ENCODE results near the gene CPNE2.
A peak's percentile ranks its signal among the peaks of the same experiment; 100 is the strongest.
"Not testable (repeated sequence)": the region's sequence is repeated elsewhere in the genome, so short reads cannot be mapped to it uniquely, and the experiment has no call there.

CPNE2 gene

DNA sequence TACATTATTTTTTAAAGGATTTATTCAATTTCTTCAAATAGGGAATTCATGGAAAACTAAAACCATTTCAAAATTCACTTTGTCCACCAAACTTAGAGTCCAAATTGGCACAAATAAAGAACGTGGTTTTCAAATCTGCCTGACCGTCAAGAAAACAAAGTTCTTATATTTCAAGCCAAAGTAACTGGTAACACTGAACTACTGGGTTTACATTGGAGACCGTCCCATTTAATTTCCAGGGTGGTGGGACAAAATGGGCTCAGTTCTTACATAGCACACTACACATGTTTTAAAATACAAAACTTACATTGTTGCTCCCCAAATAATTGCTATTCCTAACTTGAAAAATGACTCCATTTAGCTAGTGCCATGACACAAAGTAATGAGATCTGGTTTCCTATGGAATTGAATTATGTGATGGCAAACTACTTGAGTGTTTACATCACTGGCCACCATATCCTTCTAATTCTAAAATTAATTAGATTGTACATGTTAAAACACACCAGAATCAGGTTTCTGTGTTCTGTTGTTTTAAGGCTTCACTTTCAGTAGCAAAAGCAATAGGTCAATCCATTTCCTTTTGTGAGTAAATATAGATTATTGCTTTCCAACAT lies 86.9 kb downstream of the CPNE2 start:
- H3K27me3 ChIP-seq (ENCODE audit: control insufficient read depth, insufficient read depth, low read length, poor library complexity, severe bottlenecking): no peaks in the 10 kb centered on the region
- H3K27ac ChIP-seq (ENCODE audit: insufficient read depth, low read depth, low read length, poor library complexity, severe bottlenecking): no peak overlapping the region
- H3K4me3 ChIP-seq (ENCODE audit: insufficient read depth, low read depth, low read length): no peak overlapping the region
- H3K36me3 ChIP-seq (ENCODE audit: control insufficient read depth, insufficient read depth, low read length): no peaks in the 10 kb centered on the region
- H3K9me3 ChIP-seq (ENCODE audit: control insufficient read depth, low read length): peaks cover under 1% of the 10 kb centered on the region
- WGBS, 2 experiments: 91% methylated on average over 3 of the region's 3 CpGs
- peaks cover under 1% of the 10 kb centered on the region for H3K4me1 ChIP-seq (ENCODE audit: control insufficient read depth, insufficient read depth, low read length)

DNA sequence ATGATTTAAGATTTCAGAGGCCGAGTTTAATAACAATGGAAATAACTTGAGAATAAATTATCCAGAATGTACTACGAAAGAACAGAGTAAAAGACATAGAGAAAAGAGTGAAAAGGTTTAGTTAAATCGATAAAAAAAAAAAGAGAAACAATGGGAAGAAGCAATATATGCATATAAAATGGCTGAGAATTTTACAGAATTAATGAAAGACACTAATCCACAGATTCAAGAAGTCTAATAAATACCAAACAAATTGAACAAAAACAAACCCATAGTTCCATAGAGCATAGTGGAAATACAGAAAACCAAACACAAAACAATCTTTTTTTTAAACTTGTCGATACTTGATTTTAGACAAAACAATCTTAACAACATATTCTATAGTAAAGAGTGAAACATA lies 91.7 kb downstream of the CPNE2 start:
- H3K4me3 ChIP-seq (ENCODE audit: insufficient read depth, low read depth, low read length): peak overlapping the region; percentile 99
- H3K4me1 ChIP-seq (ENCODE audit: control insufficient read depth, insufficient read depth, low read length): peaks cover 15% of the 10 kb centered on the region
- no peaks in the 10 kb centered on the region for H3K27me3 ChIP-seq (ENCODE audit: control insufficient read depth, insufficient read depth, low read length, poor library complexity, severe bottlenecking)
- no peak overlapping the region for H3K27ac ChIP-seq (ENCODE audit: insufficient read depth, low read depth, low read length, poor library complexity, severe bottlenecking)
- H3K9me3 ChIP-seq (ENCODE audit: control insufficient read depth, low read length): peaks cover 2% of the 10 kb centered on the region
- 93 to 97% methylated on average over 3 of the region's 4 CpGs for WGBS, 2 experiments
- no peaks in the 10 kb centered on the region for H3K36me3 ChIP-seq (ENCODE audit: control insufficient read depth, insufficient read depth, low read length)

DNA sequence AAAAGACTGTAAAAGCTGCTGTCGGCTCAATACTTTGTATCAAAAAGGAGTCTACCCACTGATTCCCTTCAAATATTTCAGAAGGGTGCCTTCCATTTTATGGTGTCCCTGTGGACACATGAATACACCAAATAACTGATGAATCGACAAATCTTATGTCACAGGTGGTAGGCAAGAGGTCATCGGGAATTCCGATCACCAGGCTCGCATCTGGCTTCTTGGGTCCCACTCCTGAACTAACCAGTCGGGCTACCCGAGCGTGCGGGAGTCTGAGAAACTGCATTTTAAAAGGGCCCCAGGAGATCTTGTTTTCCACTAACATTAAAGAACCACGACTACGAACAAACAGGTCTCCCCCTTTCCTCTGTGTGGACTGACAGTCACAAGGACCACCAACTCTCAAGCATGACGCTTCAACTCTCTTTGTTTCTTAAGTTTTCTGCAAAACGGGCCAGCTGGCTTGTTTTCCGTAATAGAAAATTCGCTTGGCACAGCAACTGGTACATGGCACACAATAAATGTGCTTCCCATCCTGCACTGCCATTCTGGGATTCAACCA lies 92.6 kb downstream of the CPNE2 start:
- H3K36me3 ChIP-seq (ENCODE audit: control insufficient read depth, insufficient read depth, low read length): no peaks in the 10 kb centered on the region
- WGBS, 2 experiments: 27% methylated on average over 15 of the region's 15 CpGs
- peaks cover 15% of the 10 kb centered on the region for H3K4me1 ChIP-seq (ENCODE audit: control insufficient read depth, insufficient read depth, low read length)
- no peak overlapping the region for H3K27ac ChIP-seq (ENCODE audit: insufficient read depth, low read depth, low read length, poor library complexity, severe bottlenecking)
- peaks cover 2% of the 10 kb centered on the region for H3K9me3 ChIP-seq (ENCODE audit: control insufficient read depth, low read length)
- no peaks in the 10 kb centered on the region for H3K27me3 ChIP-seq (ENCODE audit: control insufficient read depth, insufficient read depth, low read length, poor library complexity, severe bottlenecking)
- peak overlapping the region; percentile 99 for H3K4me3 ChIP-seq (ENCODE audit: insufficient read depth, low read depth, low read length)

DNA sequence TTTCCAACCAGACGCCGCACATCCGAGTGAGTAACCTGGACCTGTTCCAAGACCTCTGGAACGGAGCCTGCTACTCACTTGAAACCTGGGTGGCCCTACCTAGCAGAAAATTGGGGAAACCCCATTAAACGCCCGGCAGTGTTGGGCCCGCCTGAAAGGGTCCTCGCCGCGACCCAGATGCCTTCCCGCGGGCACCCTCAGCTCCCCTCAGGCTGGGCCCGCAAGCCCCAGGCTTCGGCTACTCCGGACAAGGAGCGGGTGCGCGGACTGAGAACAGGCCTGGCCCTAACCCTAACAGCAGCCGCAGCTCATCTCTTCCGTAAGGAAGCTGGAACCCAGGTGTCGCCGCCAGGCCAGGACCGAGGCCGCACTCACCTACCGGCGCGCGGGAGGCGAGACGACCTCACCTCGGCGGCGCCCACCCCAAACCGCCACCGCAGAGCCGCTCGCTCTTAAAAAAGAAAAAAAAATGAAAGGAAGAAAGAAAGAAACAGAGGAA lies 93.1 kb downstream of the CPNE2 start:
- Histone ChIP-seq H3K27me3 (ENCODE audit: control insufficient read depth, insufficient read depth, low read length, poor library complexity, severe bottlenecking) (no peaks in the 10 kb centered on the region), H3K36me3 (ENCODE audit: control insufficient read depth, insufficient read depth, low read length) (no peaks in the 10 kb centered on the region), H3K4me3 (ENCODE audit: insufficient read depth, low read depth, low read length) (peak overlapping the region; percentile 99), H3K9me3 (ENCODE audit: control insufficient read depth, low read length) (peaks cover 2% of the 10 kb centered on the region), H3K4me1 (ENCODE audit: control insufficient read depth, insufficient read depth, low read length) (peaks cover 15% of the 10 kb centered on the region), H3K27ac (ENCODE audit: insufficient read depth, low read depth, low read length, poor library complexity, severe bottlenecking) (peak overlapping the region; percentile 52)
- 1% methylated on average over 37 of the region's 37 CpGs for WGBS, 2 experiments

DNA sequence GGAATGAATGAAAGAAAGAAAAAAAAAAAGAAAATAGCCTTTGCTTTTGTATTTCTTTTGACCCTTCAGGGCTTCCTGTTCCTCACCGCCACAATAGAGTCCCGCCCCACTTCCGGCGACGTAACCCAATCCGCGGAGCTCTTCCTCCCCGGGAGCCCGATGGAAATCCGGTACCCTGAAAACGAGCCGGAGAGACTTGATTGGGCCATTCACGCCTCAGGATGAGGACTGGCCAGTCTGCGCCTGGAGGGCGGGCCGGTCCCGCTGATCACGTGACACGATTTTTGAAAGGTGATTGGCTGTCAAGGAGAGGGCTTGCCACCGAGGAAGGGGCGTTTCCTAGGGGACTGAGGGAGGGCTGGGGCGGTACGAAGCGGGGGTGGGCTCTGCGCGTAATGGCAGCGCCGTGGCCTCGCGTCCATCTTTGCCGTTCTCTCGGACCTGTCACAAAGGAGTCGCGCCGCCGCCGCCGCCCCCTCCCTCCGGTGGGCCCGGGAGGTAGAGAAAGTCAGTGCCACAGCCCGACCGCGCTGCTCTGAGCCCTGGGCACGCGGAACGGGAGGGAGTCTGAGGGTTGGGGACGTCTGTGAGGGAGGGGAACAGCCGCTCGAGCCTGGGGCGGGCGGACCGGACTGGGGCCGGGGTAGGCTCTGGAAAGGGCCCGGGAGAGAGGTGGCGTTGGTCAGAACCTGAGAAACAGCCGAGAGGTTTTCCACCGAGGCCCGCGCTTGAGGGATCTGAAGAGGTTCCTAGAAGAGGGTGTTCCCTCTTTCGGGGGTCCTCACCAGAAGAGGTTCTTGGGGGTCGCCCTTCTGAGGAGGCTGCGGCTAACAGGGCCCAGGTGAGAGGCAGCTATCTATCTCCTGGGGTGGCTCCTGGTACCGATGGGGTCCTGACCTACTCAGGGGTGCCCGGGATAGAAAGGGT lies 93.8 kb downstream of the CPNE2 start, which contains the start of the genes PSME3IP1 and RSPRY1:
TSS of gene PSME3IP1 (minus strand) at position 95 of the 927 bp plus-strand sequence. CDS start 12,185 bp downstream, outside the sequence.
TSS of gene RSPRY1 (plus strand) at position 385 of the 927 bp plus-strand sequence. CDS start 18,330 bp downstream, outside the sequence.
- no peaks in the 10 kb centered on the region for H3K27me3 ChIP-seq (ENCODE audit: control insufficient read depth, insufficient read depth, low read length, poor library complexity, severe bottlenecking)
- peaks cover 2% of the 10 kb centered on the region for H3K9me3 ChIP-seq (ENCODE audit: control insufficient read depth, low read length)
- peak within 1 kb of the TSS; percentile 99 for H3K4me3 ChIP-seq (ENCODE audit: insufficient read depth, low read depth, low read length)
- peak within 1 kb of the TSS; percentile 75 for H3K27ac ChIP-seq (ENCODE audit: insufficient read depth, low read depth, low read length, poor library complexity, severe bottlenecking)
- 0% methylated on average over 64 of the region's 64 CpGs for WGBS, 2 experiments
- peaks cover 15% of the 10 kb centered on the region for H3K4me1 ChIP-seq (ENCODE audit: control insufficient read depth, insufficient read depth, low read length)
- no peaks in the 10 kb centered on the region for H3K36me3 ChIP-seq (ENCODE audit: control insufficient read depth, insufficient read depth, low read length)

DNA sequence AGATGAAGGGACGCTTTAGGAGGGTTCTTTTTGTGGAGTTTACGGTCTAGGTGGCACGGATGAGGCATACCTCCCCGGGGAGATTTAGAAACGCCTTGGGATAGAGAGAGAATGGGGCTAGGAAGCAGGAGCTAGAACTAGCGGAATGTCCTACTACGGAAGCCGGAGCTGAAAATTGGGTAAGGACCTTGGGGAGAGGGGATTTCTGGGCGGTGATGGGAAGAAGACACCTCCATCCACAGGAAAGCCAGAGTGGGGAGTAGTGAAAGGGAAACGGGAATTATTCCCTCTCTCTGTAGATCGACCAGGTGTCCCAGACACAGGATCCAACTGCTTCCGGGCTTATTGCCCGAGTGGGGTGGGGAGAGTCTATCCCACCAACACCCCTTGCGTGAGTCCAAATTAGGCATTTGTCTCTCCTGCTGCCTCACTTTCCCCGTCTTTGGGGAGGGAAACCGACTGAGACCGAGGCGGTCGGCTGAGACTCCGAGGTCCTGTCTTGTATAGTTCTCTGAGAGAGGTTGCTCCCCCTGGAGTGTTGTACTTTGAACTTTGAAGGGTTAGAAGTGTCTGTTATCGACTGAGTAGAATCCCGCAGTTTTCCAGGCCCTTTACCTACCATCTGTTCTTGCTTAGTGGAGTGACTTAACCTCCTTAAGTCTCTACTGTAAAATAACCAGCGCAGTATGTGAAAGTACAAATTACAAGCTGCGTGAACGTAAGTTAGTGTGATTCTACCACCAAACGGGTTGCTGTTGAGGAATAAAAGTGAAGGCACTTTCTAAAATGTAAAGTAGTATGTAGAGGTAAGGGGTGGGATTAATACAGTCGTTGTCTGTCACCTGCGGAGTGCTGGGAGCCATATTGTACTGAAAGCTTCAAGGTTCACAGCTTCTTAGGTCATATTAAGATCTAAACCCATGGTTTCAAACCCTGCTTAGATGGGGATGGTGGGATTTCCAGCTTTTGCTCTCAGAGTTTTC lies 94.8 kb downstream of the CPNE2 start:
- WGBS, 2 experiments: 4 to 6% methylated on average over 28 of the region's 28 CpGs
- no peak overlapping the region for H3K27ac ChIP-seq (ENCODE audit: insufficient read depth, low read depth, low read length, poor library complexity, severe bottlenecking)
- H3K4me1 ChIP-seq (ENCODE audit: control insufficient read depth, insufficient read depth, low read length): peaks cover 15% of the 10 kb centered on the region
- H3K9me3 ChIP-seq (ENCODE audit: control insufficient read depth, low read length): peaks cover 2% of the 10 kb centered on the region
- H3K4me3 ChIP-seq (ENCODE audit: insufficient read depth, low read depth, low read length): peak overlapping the region; percentile 99
- H3K27me3 ChIP-seq (ENCODE audit: control insufficient read depth, insufficient read depth, low read length, poor library complexity, severe bottlenecking): no peaks in the 10 kb centered on the region
- no peaks in the 10 kb centered on the region for H3K36me3 ChIP-seq (ENCODE audit: control insufficient read depth, insufficient read depth, low read length)

DNA sequence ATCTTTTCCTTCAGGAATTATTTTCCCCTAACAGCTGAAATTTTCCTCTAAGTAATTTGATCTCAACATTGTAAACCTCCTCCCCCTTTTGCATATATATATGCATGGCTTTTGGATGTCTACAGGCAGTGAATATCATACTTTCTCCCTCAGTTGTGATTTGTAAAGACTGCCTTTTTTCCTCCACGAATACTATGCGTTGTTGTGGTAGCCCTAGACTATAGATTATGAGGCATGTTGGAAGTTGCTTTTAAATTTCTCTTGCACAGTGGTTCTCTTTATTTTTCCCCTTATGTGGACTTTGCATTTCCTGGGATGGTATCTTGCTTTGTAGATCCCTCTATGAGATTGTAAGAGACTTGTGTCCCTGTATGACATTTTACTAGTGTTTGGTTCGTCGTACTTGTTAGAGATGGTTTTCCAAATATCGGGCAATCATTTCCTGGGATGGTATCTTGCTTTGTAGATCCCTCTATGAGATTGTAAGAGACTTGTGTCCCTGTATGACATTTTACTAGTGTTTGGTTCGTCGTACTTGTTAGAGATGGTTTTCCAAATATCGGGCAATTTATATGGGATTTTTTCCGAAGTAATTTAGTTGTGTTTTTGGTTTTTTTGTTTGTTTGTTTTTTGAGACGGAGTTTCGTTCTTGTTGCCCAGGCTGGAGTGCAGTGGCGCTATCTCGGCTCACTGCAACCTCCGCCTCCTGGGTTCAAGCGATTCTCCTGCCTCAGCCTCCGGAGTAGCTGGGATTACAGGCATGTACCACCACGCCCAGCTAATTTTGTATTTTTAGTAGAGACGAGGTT lies 95.7 kb downstream of the CPNE2 start:
- WGBS, 2 experiments: 95% methylated on average over 18 of the region's 18 CpGs
- peak overlapping the region; percentile 99 for H3K4me3 ChIP-seq (ENCODE audit: insufficient read depth, low read depth, low read length)
- H3K27ac ChIP-seq (ENCODE audit: insufficient read depth, low read depth, low read length, poor library complexity, severe bottlenecking): not testable (repeated sequence)

DNA sequence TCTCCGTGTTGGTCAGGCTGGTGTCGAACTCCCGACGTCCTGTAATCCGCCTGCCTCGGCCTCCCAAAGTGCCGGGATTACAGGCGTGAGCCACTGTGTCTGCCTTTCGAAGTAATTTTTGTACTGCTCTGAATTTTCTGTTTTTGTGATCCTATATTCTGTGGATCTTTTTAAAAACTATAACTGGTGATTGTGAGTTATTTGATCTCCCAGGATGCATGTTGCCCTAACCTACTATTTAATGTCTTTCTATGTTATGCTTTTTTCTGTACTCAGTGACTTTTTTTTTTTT lies 96.3 kb downstream of the CPNE2 start:
- Histone ChIP-seq H3K27ac (ENCODE audit: insufficient read depth, low read depth, low read length, poor library complexity, severe bottlenecking) (no peak overlapping the region), H3K9me3 (ENCODE audit: control insufficient read depth, low read length) (peaks cover 2% of the 10 kb centered on the region), H3K4me1 (ENCODE audit: control insufficient read depth, insufficient read depth, low read length) (peaks cover 15% of the 10 kb centered on the region), H3K4me3 (ENCODE audit: insufficient read depth, low read depth, low read length) (no peak overlapping the region), H3K27me3 (ENCODE audit: control insufficient read depth, insufficient read depth, low read length, poor library complexity, severe bottlenecking) (no peaks in the 10 kb centered on the region), H3K36me3 (ENCODE audit: control insufficient read depth, insufficient read depth, low read length) (no peaks in the 10 kb centered on the region)
- WGBS, 2 experiments: 94% methylated on average over 9 of the region's 9 CpGs

More for the DNA sequence above, 95.7 kb downstream of the CPNE2 start:
- not testable (repeated sequence) for H3K27me3 ChIP-seq (ENCODE audit: control insufficient read depth, insufficient read depth, low read length, poor library complexity, severe bottlenecking); H3K9me3 ChIP-seq (ENCODE audit: control insufficient read depth, low read length); H3K36me3 ChIP-seq (ENCODE audit: control insufficient read depth, insufficient read depth, low read length)
- peaks cover 15% of the 10 kb centered on the region for H3K4me1 ChIP-seq (ENCODE audit: control insufficient read depth, insufficient read depth, low read length)

DNA sequence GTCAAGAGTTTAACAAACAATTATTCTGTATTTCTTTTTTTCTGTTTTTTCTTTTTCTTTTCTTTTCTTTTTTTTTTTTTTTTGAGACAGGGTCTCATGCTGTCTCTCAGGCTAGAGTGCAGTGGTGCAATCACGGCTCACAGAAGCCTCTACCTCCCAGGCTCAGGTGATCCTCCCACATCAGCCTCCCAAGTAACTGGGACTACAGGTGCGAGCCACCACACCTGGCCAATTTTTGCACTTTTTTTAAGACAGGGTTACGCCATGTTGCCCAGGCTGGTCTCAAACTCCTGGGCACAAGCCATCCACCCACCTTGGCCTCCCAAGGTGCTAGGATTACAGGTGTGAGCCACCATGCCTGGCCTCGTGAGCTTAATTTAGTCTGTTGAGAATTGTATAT lies 97.1 kb downstream of the CPNE2 start:
- H3K27me3 ChIP-seq (ENCODE audit: control insufficient read depth, insufficient read depth, low read length, poor library complexity, severe bottlenecking); H3K36me3 ChIP-seq (ENCODE audit: control insufficient read depth, insufficient read depth, low read length); H3K4me3 ChIP-seq (ENCODE audit: insufficient read depth, low read depth, low read length); H3K27ac ChIP-seq (ENCODE audit: insufficient read depth, low read depth, low read length, poor library complexity, severe bottlenecking); H3K9me3 ChIP-seq (ENCODE audit: control insufficient read depth, low read length): not testable (repeated sequence)
- whole genome bisulfite sequencing, 2 experiments: 83 to 92% methylated on average over 4 of the region's 4 CpGs
- peaks cover 13% of the 10 kb centered on the region for H3K4me1 ChIP-seq (ENCODE audit: control insufficient read depth, insufficient read depth, low read length)

All from ectodermal cell (in vitro differentiated cells).